HG02970 (cell line): ENCODE data around the gene C2.
"Not testable (repeated sequence)": the region's sequence is repeated elsewhere in the genome, so short reads cannot be mapped to it uniquely, and the experiment has no call there.

Experiments
- ATAC-seq: cut with Tn5 transposase; IDR thresholded peaks from one replicate; pipeline ENCODE4 v1.9.1; 2021; ENCODE audit warnings: mild to moderate bottlenecking, moderate library complexity, moderate number of reproducible peaks; ENCODE audit not compliant: unreplicated experiment, low FRiP score

C2 gene

DNA sequence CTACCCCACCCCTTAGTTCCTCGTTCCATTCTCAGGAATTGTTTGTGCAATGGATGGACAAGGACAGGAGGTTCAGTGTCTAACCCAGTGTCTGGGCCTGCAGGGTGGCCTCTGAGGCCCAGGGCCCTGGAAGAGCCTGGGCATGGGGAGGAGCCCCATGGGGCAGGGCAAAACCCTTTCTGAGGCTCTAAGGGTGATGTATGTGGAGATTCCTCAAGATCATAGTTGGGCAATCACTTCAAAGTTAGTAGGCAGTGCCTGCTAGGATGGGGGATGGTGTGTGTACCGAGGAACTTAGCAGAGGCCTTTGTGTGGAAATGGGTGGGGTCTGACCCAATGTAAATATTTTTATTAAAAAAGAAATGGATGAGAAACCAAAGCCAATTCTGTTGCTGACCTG lies 6.7 kb upstream of the C2 start:
- ATAC-seq, result no peak

GRCh38 chr6:31922942-31923341 lies 4.6 kb upstream of the C2 start:
- no peak for ATAC-seq

GRCh38 chr6:31927863-31928671 lies 550 bp downstream of the C2 start:
- ATAC-seq, result no peak

DNA sequence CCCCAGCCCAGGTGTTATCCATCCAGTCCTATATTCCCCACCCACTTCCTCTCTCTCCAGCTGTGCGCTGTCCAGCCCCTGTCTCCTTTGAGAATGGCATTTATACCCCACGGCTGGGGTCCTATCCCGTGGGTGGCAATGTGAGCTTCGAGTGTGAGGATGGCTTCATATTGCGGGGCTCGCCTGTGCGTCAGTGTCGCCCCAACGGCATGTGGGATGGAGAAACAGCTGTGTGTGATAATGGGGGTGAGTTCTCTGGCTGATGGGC lies 1.1 kb downstream of the C2 start:
- no peak for ATAC-seq

- ATAC-seq, result no peak
These were observed 3.4 kb downstream of the C2 start for GRCh38 chr6:31930962-31931361.

DNA sequence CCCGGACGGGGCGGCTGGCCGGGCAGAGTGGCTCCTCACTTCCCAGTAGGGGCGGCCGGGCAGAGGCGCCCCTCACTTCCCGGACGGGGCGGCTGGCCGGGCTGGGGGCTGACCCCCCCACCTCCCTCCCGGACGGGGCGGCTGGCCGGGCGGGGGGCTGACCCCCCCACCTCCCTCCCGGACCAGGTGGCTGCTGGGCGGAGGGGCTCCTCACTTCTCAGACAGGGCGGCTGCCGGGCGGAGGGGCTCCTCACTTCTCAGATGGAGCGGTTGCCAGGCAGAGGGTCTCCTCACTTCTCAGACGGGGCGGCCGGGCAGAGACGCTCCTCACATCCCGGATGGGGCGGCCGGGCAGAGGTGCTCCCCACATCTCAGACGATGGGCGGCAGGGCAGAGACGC lies 4.6 kb downstream of the C2 start:
- not testable (repeated sequence) for ATAC-seq

- no peak for ATAC-seq
These were observed 6.0 kb downstream of the C2 start for GRCh38 chr6:31933537-31933936.

DNA sequence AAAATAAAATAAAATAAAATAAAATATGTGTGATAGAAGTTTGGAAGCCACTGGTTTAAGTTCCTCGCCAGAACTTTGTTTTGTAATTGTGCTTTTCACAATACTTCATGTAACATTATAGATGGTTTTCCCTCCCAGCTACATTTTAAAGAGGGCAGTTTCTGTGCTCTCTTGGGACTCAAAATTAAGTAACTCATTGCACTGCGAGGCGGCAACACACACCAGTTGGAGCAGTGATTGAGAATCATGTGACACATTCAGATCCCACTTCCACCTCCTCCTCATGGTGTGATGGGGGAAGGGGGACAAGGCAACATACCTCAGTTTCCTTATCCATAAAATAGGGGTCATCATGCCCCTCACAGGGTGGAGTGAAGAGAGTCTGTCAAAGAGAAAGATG lies 7.5 kb downstream of the C2 start:
- ATAC-seq, result no peak

DNA sequence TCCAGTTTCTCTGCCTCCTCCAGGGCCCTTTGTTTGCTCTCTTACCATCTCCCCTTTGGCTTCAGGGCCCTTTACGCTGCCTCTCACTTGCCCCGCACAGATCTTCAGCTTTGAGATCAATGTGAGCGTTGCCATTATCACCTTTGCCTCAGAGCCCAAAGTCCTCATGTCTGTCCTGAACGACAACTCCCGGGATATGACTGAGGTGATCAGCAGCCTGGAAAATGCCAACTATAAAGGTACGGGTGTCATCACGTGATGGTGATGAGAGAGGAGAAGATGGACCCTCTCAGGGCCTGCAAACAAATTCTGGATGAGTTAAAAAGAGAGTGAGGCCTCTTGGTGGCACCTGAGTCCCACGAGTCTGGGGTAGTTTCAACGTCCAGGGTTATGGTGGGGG lies 8.3 kb downstream of the C2 start:
- ATAC-seq, result no peak

GRCh38 chr6:31940256-31940664 lies 12.7 kb downstream of the C2 start:
- ATAC-seq, result no peak

DNA sequence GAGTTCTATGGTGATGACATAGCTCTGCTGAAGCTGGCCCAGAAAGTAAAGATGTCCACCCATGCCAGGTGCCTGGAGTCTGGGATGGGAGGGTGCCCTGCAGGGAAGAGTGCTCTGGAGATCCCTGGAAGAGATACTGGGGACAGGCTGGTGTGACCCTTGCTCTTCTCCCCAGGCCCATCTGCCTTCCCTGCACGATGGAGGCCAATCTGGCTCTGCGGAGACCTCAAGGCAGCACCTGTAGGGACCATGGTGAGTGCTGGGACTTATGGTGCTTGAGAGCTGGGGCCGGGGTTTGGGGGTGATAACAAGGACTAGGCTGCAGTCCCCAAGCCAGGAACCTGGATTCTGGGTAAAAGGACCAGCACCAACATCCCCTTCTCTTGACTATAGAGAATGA lies 16.2 kb downstream of the C2 start:
- no peak for ATAC-seq

DNA sequence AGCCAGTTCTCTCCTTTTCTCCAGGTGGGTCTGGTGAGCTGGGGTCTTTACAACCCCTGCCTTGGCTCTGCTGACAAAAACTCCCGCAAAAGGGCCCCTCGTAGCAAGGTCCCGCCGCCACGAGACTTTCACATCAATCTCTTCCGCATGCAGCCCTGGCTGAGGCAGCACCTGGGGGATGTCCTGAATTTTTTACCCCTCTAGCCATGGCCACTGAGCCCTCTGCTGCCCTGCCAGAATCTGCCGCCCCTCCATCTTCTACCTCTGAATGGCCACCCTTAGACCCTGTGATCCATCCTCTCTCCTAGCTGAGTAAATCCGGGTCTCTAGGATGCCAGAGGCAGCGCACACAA lies 17.6 kb downstream of the C2 start:
- no peak for ATAC-seq

DNA sequence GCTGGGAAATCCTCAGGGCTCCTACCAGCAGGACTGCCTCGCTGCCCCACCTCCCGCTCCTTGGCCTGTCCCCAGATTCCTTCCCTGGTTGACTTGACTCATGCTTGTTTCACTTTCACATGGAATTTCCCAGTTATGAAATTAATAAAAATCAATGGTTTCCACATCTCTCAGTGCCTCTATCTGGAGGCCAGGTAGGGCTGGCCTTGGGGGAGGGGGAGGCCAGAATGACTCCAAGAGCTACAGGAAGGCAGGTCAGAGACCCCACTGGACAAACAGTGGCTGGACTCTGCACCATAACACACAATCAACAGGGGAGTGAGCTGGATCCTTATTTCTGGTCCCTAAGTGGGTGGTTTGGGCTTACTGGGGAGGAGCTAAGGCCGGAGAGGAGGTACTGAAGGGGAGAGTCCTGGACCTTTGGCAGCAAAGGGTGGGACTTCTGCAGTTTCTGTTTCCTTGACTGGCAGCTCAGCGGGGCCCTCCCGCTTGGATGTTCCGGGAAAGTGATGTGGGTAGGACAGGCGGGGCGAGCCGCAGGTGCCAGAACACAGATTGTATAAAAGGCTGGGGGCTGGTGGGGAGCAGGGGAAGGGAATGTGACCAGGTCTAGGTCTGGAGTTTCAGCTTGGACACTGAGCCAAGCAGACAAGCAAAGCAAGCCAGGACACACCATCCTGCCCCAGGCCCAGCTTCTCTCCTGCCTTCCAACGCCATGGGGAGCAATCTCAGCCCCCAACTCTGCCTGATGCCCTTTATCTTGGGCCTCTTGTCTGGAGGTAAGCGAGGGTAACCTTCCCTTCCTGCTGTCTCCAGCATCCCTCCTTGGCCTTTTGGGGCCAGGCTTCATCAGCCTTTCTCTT lies 18.2 kb downstream of the C2 start, which contains the start of gene CFB:
TSS of gene CFB (plus strand) at position 589 of the 863 bp plus-strand sequence. CDS start at position 716, 127 bp downstream.
- no peak for ATAC-seq

GRCh38 chr6:31946370-31946885 lies 18.9 kb downstream of the C2 start:
- ATAC-seq, result no peak

GRCh38 chr6:31947070-31947675 lies 19.7 kb downstream of the C2 start:
- no peak for ATAC-seq

- ATAC-seq, result no peak
These were observed 20.3 kb downstream of the C2 start for GRCh38 chr6:31947864-31948263.

DNA sequence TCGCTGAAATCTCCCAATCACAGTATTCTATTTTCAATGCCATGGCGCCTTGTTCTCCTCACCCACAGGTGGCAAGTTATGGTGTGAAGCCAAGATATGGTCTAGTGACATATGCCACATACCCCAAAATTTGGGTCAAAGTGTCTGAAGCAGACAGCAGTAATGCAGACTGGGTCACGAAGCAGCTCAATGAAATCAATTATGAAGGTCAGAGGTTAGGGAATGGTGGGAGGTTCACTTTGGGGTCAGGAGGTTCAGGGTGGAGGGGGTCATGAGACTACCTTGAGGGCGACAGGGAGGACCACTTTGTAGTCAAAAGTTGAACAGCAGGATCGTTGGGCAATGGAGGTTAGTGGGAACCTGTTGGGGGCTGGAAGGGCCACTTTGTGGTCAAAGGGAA lies 20.8 kb downstream of the C2 start:
- ATAC-seq, result no peak

DNA sequence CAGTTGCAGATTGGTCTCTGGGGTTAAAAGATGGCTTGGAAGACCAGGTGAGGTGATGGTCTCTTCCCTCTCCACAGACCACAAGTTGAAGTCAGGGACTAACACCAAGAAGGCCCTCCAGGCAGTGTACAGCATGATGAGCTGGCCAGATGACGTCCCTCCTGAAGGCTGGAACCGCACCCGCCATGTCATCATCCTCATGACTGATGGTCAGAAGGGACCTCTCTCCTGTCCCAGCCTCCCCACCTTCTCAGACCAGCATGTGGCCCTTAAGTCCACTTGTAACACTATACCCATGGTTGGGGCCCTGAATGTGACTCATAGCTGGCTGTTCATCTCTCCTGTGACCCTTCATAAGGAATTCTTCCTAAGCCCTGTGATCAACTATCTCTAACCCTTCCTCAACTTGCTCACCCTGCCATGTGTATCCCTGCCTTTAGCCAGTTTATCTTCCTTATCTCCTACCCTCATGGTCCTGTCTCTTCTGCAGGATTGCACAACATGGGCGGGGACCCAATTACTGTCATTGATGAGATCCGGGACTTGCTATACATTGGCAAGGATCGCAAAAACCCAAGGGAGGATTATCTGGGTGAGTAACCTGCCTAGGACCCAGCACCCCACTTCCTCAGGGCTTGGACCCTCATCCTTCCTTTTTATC lies 21.4 kb downstream of the C2 start:
- no peak for ATAC-seq

DNA sequence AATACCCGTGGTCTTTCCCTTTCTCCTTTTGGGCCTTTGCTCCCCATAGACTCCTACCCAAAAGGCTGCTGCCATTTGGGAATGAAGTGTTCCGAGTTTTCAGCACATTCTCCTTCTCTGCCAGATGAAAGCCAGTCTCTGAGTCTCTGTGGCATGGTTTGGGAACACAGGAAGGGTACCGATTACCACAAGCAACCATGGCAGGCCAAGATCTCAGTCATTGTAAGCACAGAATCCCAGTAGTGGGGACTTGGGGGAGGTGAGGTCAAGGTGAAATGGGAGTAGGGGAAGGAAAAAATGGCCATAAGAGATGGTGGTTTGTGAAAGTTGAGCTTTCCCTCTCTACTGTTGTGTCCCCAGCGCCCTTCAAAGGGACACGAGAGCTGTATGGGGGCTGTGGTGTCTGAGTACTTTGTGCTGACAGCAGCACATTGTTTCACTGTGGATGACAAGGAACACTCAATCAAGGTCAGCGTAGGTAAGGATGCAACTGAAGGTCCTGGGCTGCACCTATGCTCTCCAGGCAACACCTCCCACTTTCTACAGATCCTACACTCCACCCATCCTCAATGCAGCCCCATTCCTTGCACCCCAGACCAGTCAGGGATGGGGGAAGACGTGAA lies 22.5 kb downstream of the C2 start:
- ATAC-seq, result no peak

- ATAC-seq, result no peak
These were observed 24.8 kb downstream of the C2 start for GRCh38 chr6:31952140-31952805.
